Peyer's patch (tissue), 4 donors: Measurements from ENCODE around the gene RAD51B.

Source experiments
- POLR2A ChIP-seq, 2 donors: fragments of 450-650 bp; IDR thresholded peaks; one replicate each; pipeline ENCODE4 v1.5.1; 2017; ENCODE audit warnings: antibody characterized with exemption in 2 of 2, mild to moderate bottlenecking in 2 of 2, moderate library complexity in 2 of 2
- TF ChIP-seq, protein P1 (sequence below), 6 experiments: fragments of 450-650 bp in 4 of 6; fragments of 200-600 bp in 2 of 6; sonication (generic) in 1 of 6; IDR thresholded peaks; one replicate each; pipeline ENCODE4 v1.5.1; 2017 to 2019; ENCODE audit warnings: antibody characterized with exemption in 6 of 6, mild to moderate bottlenecking in 3 of 6, moderate library complexity in 1 of 6

DNA sequence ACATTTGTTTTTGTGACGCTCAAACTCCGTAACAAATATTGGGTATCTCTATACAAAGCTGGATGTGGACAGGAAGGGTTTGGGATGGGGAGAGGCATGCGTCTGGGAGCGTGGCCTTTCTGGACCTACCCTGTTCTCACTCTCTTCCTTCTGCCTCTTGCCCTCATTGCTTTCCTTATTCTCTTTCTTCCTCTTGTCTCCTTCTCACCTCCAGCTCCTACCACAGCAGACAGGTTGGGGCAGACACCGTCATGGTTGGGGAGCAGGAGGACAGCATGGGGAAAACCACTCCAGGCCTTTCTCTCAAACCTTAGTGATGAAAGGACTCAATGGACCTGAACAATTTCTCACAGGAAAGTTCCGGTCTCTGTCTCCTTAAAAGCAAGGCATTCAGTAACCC lies 465.3 kb downstream of the RAD51B start:
- TF ChIP-seq, protein P1, sequence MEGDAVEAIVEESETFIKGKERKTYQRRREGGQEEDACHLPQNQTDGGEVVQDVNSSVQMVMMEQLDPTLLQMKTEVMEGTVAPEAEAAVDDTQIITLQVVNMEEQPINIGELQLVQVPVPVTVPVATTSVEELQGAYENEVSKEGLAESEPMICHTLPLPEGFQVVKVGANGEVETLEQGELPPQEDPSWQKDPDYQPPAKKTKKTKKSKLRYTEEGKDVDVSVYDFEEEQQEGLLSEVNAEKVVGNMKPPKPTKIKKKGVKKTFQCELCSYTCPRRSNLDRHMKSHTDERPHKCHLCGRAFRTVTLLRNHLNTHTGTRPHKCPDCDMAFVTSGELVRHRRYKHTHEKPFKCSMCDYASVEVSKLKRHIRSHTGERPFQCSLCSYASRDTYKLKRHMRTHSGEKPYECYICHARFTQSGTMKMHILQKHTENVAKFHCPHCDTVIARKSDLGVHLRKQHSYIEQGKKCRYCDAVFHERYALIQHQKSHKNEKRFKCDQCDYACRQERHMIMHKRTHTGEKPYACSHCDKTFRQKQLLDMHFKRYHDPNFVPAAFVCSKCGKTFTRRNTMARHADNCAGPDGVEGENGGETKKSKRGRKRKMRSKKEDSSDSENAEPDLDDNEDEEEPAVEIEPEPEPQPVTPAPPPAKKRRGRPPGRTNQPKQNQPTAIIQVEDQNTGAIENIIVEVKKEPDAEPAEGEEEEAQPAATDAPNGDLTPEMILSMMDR (IDR thresholded peaks at IDR 0.05), result no peak
- TF ChIP-seq POLR2A (IDR thresholded peaks at IDR 0.05), result no peak
